SU-DHL-6 (cell line): ENCODE data around the gene FZD8.

Source experiments
- H2AFZ ChIP-seq: fragments of 200-600 bp; sonication (generic); 2 replicates; pipeline ENCODE4 v1.6.1; 2014; ENCODE audit warnings: low read depth, mild to moderate bottlenecking, moderate library complexity, mixed read lengths, antibody characterized with exemption, low read length; ENCODE audit not compliant: severe bottlenecking
- H3F3A ChIP-seq: fragments of 200-600 bp; shearing (Covaris generic); 2 replicates; pipeline ENCODE4 v1.6.0; 2016; ENCODE audit warnings: antibody characterized with exemption, mild to moderate bottlenecking; ENCODE audit not compliant: insufficient read depth
- H3K27ac ChIP-seq: fragments of 200-600 bp; sonication (generic); 2 replicates; pipeline ENCODE4 v1.5.1; 2016; ENCODE audit warnings: low read depth, mild to moderate bottlenecking, low read length, moderate library complexity, mixed read lengths
- H3K27me3 ChIP-seq: fragments of 200-600 bp; sonication (generic), shearing (Covaris generic); 2 replicates; pipeline ENCODE4 v1.6.0; 2014; ENCODE audit warnings: mild to moderate bottlenecking, low read length
- H3K36me3 ChIP-seq: fragments of 200-600 bp; sonication (generic); 2 replicates; pipeline ENCODE4 v1.6.1; 2014; ENCODE audit warnings: mild to moderate bottlenecking, low read length, mixed read lengths
- H3K4me2 ChIP-seq: fragments of 300-600, 200-600 bp; shearing (Covaris generic), sonication (generic); 2 replicates; pipeline ENCODE4 v1.6.0; 2014; ENCODE audit warnings: low read length, low read depth, mild to moderate bottlenecking; ENCODE audit not compliant: poor library complexity, severe bottlenecking
- H3K4me3 ChIP-seq: fragments of 200-600 bp; sonication (generic); 2 replicates; pipeline ENCODE4 v1.5.1; 2014; ENCODE audit warnings: antibody characterized with exemption, low read length, mild to moderate bottlenecking, mixed read lengths; ENCODE audit not compliant: insufficient read depth, poor library complexity, severe bottlenecking
- H3K79me2 ChIP-seq: fragments of 200-600 bp; sonication (generic); 2 replicates; pipeline ENCODE4 v1.6.1; 2014; ENCODE audit warnings: mild to moderate bottlenecking, low read length, moderate library complexity; ENCODE audit not compliant: insufficient read depth
- H3K9ac ChIP-seq: fragments of 200-600 bp; sonication (generic); 2 replicates; pipeline ENCODE4 v1.7.0; 2014; ENCODE audit warnings: mild to moderate bottlenecking, low read length
- H3K9me2 ChIP-seq: fragments of 200-600 bp; sonication (generic); replicated peaks from 2 replicates; pipeline ENCODE4 v1.6.1; 2014; ENCODE audit warnings: low read length; ENCODE audit not compliant: insufficient read depth
- H3K9me3 ChIP-seq: fragments of 200-600 bp; sonication (generic); 2 replicates; pipeline ENCODE4 v1.6.1; 2014; ENCODE audit warnings: low read length, mixed read lengths; ENCODE audit not compliant: insufficient read depth
- H4K20me1 ChIP-seq: fragments of 200-600 bp; sonication (generic); 2 replicates; pipeline ENCODE4 v1.6.1; 2014; ENCODE audit warnings: low read depth, mild to moderate bottlenecking, antibody characterized with exemption, low read length, moderate library complexity, mixed read lengths
- EZH2phosphoT487 ChIP-seq: fragments of 200-600 bp; sonication (generic), shearing (Covaris generic); conservative IDR thresholded peaks from 2 replicates; pipeline ENCODE4 v1.6.1; 2018; ENCODE audit warnings: mild to moderate bottlenecking, antibody characterized with exemption, low read length, moderate library complexity, mixed read lengths
- TF ChIP-seq, protein P1 (sequence below): fragments of 200-600 bp; sonication (generic); IDR thresholded peaks from one replicate; pipeline ENCODE4 v1.5.1; 2017; ENCODE audit warnings: antibody characterized with exemption, mild to moderate bottlenecking, low read length, moderate library complexity; ENCODE audit not compliant: insufficient read depth, poor library complexity, severe bottlenecking

The FZD8 gene

DNA sequence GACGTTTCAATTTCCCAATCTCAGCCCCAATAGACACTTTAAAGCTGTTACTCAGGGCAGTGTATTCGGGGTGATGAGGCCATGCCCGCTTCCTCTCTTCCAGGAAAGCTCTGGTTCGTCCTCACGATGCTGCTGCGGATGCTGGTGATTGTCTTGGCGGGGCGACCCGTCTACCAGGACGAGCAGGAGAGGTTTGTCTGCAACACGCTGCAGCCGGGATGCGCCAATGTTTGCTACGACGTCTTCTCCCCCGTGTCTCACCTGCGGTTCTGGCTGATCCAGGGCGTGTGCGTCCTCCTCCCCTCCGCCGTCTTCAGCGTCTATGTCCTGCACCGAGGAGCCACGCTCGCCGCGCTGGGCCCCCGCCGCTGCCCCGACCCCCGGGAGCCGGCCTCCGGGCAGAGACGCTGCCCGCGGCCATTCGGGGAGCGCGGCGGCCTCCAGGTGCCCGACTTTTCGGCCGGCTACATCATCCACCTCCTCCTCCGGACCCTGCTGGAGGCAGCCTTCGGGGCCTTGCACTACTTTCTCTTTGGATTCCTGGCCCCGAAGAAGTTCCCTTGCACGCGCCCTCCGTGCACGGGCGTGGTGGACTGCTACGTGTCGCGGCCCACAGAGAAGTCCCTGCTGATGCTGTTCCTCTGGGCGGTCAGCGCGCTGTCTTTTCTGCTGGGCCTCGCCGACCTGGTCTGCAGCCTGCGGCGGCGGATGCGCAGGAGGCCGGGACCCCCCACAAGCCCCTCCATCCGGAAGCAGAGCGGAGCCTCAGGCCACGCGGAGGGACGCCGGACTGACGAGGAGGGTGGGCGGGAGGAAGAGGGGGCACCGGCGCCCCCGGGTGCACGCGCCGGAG lies 34.4 kb downstream of the FZD8 start:
- no peak for TF ChIP-seq EZH2phosphoT487
- TF ChIP-seq, protein P1, sequence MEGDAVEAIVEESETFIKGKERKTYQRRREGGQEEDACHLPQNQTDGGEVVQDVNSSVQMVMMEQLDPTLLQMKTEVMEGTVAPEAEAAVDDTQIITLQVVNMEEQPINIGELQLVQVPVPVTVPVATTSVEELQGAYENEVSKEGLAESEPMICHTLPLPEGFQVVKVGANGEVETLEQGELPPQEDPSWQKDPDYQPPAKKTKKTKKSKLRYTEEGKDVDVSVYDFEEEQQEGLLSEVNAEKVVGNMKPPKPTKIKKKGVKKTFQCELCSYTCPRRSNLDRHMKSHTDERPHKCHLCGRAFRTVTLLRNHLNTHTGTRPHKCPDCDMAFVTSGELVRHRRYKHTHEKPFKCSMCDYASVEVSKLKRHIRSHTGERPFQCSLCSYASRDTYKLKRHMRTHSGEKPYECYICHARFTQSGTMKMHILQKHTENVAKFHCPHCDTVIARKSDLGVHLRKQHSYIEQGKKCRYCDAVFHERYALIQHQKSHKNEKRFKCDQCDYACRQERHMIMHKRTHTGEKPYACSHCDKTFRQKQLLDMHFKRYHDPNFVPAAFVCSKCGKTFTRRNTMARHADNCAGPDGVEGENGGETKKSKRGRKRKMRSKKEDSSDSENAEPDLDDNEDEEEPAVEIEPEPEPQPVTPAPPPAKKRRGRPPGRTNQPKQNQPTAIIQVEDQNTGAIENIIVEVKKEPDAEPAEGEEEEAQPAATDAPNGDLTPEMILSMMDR: no peak
- H3K79me2 ChIP-seq: no peaks in the 10 kb centered on the region
- no peak overlapping the region for H3K9ac ChIP-seq
- no peak overlapping the region for H2AFZ ChIP-seq
- H3K27me3 ChIP-seq: no peaks in the 10 kb centered on the region
- H3F3A ChIP-seq: no peaks in the 10 kb centered on the region
- no peaks in the 10 kb centered on the region for H3K9me2 ChIP-seq
- no peaks in the 10 kb centered on the region for H3K9me3 ChIP-seq
- no peaks in the 10 kb centered on the region for H4K20me1 ChIP-seq
- H3K36me3 ChIP-seq: no peaks in the 10 kb centered on the region
- no peak overlapping the region for H3K27ac ChIP-seq
- H3K4me3 ChIP-seq: no peak overlapping the region
- no peak overlapping the region for H3K4me2 ChIP-seq

DNA sequence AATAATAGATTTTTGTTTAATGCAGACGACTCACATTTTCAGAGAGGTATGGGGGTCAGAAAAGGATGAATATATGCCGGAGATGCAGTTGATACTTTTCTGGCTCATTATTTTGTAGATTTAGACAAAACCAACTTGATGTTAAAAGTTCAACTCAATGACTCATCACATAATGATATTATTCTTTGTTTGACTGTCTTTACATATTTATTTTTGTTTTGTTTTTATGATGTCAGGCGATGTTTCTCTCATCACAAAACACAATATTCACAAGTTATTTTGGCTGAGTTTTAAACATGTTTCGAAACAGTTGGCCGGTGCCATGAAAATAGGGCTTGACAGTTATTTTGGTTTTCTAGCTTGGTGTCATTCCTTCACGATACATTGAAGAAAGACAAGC lies 35.7 kb downstream of the FZD8 start:
- Histone ChIP-seq H3K4me3 (no peak overlapping the region), H3K9me2 (no peaks in the 10 kb centered on the region), H2AFZ (no peak overlapping the region), H3K36me3 (no peaks in the 10 kb centered on the region), H3K9ac (no peak overlapping the region), H3K9me3 (no peaks in the 10 kb centered on the region), H3F3A (no peaks in the 10 kb centered on the region), H3K79me2 (no peaks in the 10 kb centered on the region), H4K20me1 (no peaks in the 10 kb centered on the region), H3K27ac (no peak overlapping the region), H3K27me3 (no peaks in the 10 kb centered on the region), H3K4me2 (no peak overlapping the region)
- TF ChIP-seq, protein P1: no peak
- TF ChIP-seq EZH2phosphoT487: no peak

DNA sequence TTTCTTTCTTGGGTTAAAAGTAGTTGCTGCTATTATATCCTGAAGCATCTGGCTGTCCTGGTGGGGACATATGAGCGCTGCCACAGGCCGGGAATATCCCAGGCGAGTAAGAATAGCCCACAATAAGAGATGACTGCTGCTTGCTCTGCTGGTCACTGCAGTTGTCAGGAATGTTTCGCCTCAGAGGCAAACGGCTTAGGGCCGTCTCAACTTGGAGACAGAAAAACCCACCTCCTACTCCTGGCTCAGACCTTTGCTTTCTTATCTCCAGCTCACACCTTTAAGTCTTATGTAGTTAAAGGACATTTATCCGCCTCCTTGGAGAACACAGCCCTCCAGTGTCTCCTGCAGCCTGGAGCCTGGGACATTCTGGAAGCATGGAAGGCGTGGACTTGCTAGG lies 36.9 kb downstream of the FZD8 start, which contains the start of gene GJD4:
GJD4 (plus strand) TSS at position 151 of the 400 bp plus-strand sequence; CDS start at position 378, 227 bp downstream.
- Histone ChIP-seq H3K27me3 (no peaks in the 10 kb centered on the region), H2AFZ (no peak within 1 kb of the TSS), H3K4me2 (no peak within 1 kb of the TSS), H3K9me2 (no peaks in the 10 kb centered on the region), H3K4me3 (no peak within 1 kb of the TSS), H3F3A (no peaks in the 10 kb centered on the region), H3K79me2 (no peaks in the 10 kb centered on the region), H3K9me3 (no peaks in the 10 kb centered on the region), H3K27ac (no peak within 1 kb of the TSS), H3K36me3 (no peaks in the 10 kb centered on the region), H3K9ac (no peak within 1 kb of the TSS), H4K20me1 (no peaks in the 10 kb centered on the region)
- TF ChIP-seq EZH2phosphoT487: no peak
- TF ChIP-seq, protein P1: no peak
